Measurements from ENCODE around the gene HP1BP3. TPM values are rescaled to one million over a fixed set of nuclear protein-coding genes. Genes with fewer than 3 reads are reported as not detected.

HP1BP3 gene
- total and polyA plus RNA-seq, 2 experiments from 2014 or later, result 89.1 to 112 TPM

DNA sequence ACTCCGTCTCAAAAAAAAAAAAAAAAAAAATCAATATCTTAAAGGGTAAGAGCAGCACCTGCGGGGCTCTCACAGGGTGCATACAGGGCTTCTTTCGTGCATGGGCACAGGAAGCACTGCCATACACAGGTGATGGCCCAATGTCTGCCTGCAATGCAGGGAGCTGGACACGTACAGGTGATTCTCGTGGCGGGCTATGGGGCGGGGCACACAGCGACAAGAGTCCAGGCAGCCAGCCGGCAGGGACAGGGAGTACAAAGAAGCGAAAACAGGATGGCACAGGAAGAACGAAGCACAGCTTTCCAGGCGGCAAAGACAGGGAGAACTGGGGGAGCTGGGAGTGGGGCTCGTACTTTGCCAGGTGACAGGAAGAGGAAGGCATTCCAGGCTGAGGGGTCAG is 70.9 kb downstream of the HP1BP3 start:
- DNase-seq (ENCODE audit: low spot score) (no peak), ATAC-seq (no peak)
- TF ChIP-seq, protein P1, sequence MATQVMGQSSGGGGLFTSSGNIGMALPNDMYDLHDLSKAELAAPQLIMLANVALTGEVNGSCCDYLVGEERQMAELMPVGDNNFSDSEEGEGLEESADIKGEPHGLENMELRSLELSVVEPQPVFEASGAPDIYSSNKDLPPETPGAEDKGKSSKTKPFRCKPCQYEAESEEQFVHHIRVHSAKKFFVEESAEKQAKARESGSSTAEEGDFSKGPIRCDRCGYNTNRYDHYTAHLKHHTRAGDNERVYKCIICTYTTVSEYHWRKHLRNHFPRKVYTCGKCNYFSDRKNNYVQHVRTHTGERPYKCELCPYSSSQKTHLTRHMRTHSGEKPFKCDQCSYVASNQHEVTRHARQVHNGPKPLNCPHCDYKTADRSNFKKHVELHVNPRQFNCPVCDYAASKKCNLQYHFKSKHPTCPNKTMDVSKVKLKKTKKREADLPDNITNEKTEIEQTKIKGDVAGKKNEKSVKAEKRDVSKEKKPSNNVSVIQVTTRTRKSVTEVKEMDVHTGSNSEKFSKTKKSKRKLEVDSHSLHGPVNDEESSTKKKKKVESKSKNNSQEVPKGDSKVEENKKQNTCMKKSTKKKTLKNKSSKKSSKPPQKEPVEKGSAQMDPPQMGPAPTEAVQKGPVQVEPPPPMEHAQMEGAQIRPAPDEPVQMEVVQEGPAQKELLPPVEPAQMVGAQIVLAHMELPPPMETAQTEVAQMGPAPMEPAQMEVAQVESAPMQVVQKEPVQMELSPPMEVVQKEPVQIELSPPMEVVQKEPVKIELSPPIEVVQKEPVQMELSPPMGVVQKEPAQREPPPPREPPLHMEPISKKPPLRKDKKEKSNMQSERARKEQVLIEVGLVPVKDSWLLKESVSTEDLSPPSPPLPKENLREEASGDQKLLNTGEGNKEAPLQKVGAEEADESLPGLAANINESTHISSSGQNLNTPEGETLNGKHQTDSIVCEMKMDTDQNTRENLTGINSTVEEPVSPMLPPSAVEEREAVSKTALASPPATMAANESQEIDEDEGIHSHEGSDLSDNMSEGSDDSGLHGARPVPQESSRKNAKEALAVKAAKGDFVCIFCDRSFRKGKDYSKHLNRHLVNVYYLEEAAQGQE (IDR thresholded peaks at IDR 0.05; ENCODE audit: unreplicated experiment), result no peak
- TF ChIP-seq, protein P2, sequence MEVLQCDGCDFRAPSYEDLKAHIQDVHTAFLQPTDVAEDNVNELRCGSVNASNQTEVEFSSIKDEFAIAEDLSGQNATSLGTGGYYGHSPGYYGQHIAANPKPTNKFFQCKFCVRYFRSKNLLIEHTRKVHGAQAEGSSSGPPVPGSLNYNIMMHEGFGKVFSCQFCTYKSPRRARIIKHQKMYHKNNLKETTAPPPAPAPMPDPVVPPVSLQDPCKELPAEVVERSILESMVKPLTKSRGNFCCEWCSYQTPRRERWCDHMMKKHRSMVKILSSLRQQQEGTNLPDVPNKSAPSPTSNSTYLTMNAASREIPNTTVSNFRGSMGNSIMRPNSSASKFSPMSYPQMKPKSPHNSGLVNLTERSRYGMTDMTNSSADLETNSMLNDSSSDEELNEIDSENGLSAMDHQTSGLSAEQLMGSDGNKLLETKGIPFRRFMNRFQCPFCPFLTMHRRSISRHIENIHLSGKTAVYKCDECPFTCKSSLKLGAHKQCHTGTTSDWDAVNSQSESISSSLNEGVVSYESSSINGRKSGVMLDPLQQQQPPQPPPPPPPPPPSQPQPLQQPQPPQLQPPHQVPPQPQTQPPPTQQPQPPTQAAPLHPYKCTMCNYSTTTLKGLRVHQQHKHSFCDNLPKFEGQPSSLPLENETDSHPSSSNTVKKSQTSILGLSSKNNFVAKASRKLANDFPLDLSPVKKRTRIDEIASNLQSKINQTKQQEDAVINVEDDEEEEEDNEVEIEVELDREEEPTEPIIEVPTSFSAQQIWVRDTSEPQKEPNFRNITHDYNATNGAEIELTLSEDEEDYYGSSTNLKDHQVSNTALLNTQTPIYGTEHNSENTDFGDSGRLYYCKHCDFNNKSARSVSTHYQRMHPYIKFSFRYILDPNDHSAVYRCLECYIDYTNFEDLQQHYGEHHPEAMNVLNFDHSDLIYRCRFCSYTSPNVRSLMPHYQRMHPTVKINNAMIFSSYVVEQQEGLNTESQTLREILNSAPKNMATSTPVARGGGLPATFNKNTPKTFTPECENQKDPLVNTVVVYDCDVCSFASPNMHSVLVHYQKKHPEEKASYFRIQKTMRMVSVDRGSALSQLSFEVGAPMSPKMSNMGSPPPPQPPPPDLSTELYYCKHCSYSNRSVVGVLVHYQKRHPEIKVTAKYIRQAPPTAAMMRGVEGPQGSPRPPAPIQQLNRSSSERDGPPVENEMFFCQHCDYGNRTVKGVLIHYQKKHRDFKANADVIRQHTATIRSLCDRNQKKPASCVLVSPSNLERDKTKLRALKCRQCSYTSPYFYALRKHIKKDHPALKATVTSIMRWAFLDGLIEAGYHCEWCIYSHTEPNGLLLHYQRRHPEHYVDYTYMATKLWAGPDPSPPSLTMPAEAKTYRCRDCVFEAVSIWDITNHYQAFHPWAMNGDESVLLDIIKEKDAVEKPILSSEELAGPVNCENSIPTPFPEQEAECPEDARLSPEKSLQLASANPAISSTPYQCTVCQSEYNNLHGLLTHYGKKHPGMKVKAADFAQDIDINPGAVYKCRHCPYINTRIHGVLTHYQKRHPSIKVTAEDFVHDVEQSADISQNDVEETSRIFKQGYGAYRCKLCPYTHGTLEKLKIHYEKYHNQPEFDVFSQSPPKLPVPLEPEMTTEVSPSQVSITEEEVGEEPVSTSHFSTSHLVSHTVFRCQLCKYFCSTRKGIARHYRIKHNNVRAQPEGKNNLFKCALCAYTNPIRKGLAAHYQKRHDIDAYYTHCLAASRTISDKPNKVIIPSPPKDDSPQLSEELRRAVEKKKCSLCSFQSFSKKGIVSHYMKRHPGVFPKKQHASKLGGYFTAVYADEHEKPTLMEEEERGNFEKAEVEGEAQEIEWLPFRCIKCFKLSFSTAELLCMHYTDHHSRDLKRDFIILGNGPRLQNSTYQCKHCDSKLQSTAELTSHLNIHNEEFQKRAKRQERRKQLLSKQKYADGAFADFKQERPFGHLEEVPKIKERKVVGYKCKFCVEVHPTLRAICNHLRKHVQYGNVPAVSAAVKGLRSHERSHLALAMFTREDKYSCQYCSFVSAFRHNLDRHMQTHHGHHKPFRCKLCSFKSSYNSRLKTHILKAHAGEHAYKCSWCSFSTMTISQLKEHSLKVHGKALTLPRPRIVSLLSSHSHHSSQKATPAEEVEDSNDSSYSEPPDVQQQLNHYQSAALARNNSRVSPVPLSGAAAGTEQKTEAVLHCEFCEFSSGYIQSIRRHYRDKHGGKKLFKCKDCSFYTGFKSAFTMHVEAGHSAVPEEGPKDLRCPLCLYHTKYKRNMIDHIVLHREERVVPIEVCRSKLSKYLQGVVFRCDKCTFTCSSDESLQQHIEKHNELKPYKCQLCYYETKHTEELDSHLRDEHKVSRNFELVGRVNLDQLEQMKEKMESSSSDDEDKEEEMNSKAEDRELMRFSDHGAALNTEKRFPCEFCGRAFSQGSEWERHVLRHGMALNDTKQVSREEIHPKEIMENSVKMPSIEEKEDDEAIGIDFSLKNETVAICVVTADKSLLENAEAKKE (CRISPR knock-in tag; IDR thresholded peaks at IDR 0.05), result no peak
- TF ChIP-seq EZH2phosphoT487 (IDR thresholded peaks at IDR 0.05; ENCODE audit: unreplicated experiment) (no peak), ZNF331 (CRISPR knock-in tag; IDR thresholded peaks at IDR 0.05; ENCODE audit: low read depth) (no peak), CREB1 (CRISPR knock-in tag; IDR thresholded peaks at IDR 0.05; ENCODE audit: low read depth) (no peak), EZH2 (IDR thresholded peaks at IDR 0.05; ENCODE audit: low read depth, unreplicated experiment) (no peak), JUNB (IDR thresholded peaks at IDR 0.05; ENCODE audit: unreplicated experiment) (no peak), ZNF114 (CRISPR knock-in tag; IDR thresholded peaks at IDR 0.05) (no peak), POLR2AphosphoS5 (IDR thresholded peaks at IDR 0.05; ENCODE audit: low read depth) (no peak)
- TF ChIP-seq, protein P3, sequence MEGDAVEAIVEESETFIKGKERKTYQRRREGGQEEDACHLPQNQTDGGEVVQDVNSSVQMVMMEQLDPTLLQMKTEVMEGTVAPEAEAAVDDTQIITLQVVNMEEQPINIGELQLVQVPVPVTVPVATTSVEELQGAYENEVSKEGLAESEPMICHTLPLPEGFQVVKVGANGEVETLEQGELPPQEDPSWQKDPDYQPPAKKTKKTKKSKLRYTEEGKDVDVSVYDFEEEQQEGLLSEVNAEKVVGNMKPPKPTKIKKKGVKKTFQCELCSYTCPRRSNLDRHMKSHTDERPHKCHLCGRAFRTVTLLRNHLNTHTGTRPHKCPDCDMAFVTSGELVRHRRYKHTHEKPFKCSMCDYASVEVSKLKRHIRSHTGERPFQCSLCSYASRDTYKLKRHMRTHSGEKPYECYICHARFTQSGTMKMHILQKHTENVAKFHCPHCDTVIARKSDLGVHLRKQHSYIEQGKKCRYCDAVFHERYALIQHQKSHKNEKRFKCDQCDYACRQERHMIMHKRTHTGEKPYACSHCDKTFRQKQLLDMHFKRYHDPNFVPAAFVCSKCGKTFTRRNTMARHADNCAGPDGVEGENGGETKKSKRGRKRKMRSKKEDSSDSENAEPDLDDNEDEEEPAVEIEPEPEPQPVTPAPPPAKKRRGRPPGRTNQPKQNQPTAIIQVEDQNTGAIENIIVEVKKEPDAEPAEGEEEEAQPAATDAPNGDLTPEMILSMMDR (conservative IDR thresholded peaks at IDR 0.05; ENCODE audit: low read depth in 2 of 2), result no peak
- TF ChIP-seq, protein P4, sequence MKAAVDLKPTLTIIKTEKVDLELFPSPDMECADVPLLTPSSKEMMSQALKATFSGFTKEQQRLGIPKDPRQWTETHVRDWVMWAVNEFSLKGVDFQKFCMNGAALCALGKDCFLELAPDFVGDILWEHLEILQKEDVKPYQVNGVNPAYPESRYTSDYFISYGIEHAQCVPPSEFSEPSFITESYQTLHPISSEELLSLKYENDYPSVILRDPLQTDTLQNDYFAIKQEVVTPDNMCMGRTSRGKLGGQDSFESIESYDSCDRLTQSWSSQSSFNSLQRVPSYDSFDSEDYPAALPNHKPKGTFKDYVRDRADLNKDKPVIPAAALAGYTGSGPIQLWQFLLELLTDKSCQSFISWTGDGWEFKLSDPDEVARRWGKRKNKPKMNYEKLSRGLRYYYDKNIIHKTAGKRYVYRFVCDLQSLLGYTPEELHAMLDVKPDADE (IDR thresholded peaks at IDR 0.05), result no peak
- Histone ChIP-seq H3F3A (replicated peaks; ENCODE audit: low read depth) (0 out of 2 replicates have a peak, but pooled peaks cover 8% of the 10 kb centered on the region), H3K79me2 (replicated peaks; ENCODE audit: insufficient read depth) (0 out of 2 replicates have a peak, but pooled peaks cover 3% of the 10 kb centered on the region), H3K4me2 (peak overlapping the region; percentile 74; the same call in 1 of the 2 replicates), H3K9me2 (ENCODE audit: insufficient read depth) (no peaks in the 10 kb centered on the region), H2AFZ (no peak overlapping the region), H4K20me1 (replicated peaks; ENCODE audit: insufficient read depth) (no peaks in the 10 kb centered on the region), H3K4me3 (no peak overlapping the region), H3K27ac (ENCODE audit: low read depth) (no peak overlapping the region), H3K27me3 (ENCODE audit: insufficient read depth) (peaks cover 17% of the 10 kb centered on the region; the same call in 1 of the 2 replicates), H3K36me3 (ENCODE audit: insufficient read depth) (no peaks in the 10 kb centered on the region), H3K4me1 (ENCODE audit: insufficient read depth) (peaks cover 11% of the 10 kb centered on the region)
- H3K27me3 Mint-ChIP-seq (ENCODE audit: insufficient read depth, low read depth, poor library complexity), result peaks cover 16% of the 10 kb centered on the region
- peaks cover 6% of the 10 kb centered on the region; the same call in 2 of the 3 replicates for H3K36me3 Mint-ChIP-seq (ENCODE audit: low read depth)
- no peak overlapping the region for H3K27ac Mint-ChIP-seq
- 0 out of 3 replicates have a peak, but pooled peaks cover 4% of the 10 kb centered on the region for H3K9me3 Mint-ChIP-seq
- H3K4me3 Mint-ChIP-seq, result peak overlapping the region; percentile 69
- H3K4me1 Mint-ChIP-seq, result peaks cover 9% of the 10 kb centered on the region
